Right lobe of liver (tissue), 4 donors: ENCODE results near the gene GIT1.

Experiments used
- POLR2A ChIP-seq: fragments of 450-650 bp; IDR thresholded peaks from one replicate; pipeline ENCODE4 v1.6.1; 2017; ENCODE audit warnings: antibody characterized with exemption, mild to moderate bottlenecking
- TF ChIP-seq, protein P1 (sequence below), 4 donors: fragments of 200-600 bp in 3 of 4; fragments of 450-650 bp in 1 of 4; IDR thresholded peaks; one replicate each; pipeline versions ENCODE4 v1.5.1 to v1.8.0; 2016 to 2022; ENCODE audit warnings: antibody characterized with exemption in 4 of 4, mild to moderate bottlenecking in 2 of 4
- donor health status: DM: no; HTN: no; CAD: no.
- donor health status: DM: no; HTN: no; CAD: no.
- donor health status: DM: no; HTN: yes; CAD: no.

- TF ChIP-seq, protein P1, sequence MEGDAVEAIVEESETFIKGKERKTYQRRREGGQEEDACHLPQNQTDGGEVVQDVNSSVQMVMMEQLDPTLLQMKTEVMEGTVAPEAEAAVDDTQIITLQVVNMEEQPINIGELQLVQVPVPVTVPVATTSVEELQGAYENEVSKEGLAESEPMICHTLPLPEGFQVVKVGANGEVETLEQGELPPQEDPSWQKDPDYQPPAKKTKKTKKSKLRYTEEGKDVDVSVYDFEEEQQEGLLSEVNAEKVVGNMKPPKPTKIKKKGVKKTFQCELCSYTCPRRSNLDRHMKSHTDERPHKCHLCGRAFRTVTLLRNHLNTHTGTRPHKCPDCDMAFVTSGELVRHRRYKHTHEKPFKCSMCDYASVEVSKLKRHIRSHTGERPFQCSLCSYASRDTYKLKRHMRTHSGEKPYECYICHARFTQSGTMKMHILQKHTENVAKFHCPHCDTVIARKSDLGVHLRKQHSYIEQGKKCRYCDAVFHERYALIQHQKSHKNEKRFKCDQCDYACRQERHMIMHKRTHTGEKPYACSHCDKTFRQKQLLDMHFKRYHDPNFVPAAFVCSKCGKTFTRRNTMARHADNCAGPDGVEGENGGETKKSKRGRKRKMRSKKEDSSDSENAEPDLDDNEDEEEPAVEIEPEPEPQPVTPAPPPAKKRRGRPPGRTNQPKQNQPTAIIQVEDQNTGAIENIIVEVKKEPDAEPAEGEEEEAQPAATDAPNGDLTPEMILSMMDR (IDR thresholded peaks at IDR 0.05): no peak
- no peak for TF ChIP-seq POLR2A
Observed at GRCh38 chr17:29557739-29558116, 31.7 kb downstream of the GIT1 start.
